ENCODE data around the gene ZG16B.
A peak's percentile ranks its signal among the peaks of the same experiment; 100 is the strongest.

The ZG16B gene

GRCh38 chr16:2841606-2842339 lies 11.7 kb downstream of the ZG16B start:
- H3K4me3 ChIP-seq (ENCODE audit: low read depth, low read length) = no peak overlapping the region
- in situ Hi-C loops (cut with HindIII; ENCODE audit: low sequenced_read_pairs) = no loop called here
- DNase-seq (ENCODE audit: low read depth, low spot score) = no peak
- no peak for TF ChIP-seq CTCF (IDR thresholded peaks at IDR 0.05; ENCODE audit: low read depth, low read length)

- DNase-seq (ENCODE audit: low read depth, low spot score) = peak; percentile 16
- H3K4me3 ChIP-seq (ENCODE audit: low read depth, low read length) = peak overlapping the region; percentile 14
- in situ Hi-C loops (cut with HindIII; ENCODE audit: low sequenced_read_pairs) = no loop called here
- peak; percentile 57 for TF ChIP-seq CTCF (IDR thresholded peaks at IDR 0.05; ENCODE audit: low read depth, low read length)
Measured at GRCh38 chr16:2842340-2843000, 12.4 kb downstream of the ZG16B start.

GRCh38 chr16:2843526-2843925 lies 13.4 kb downstream of the ZG16B start:
- DNase-seq (ENCODE audit: low read depth, low spot score) = no peak
- H3K4me3 ChIP-seq (ENCODE audit: low read depth, low read length) = no peak overlapping the region
- no peak for TF ChIP-seq CTCF (IDR thresholded peaks at IDR 0.05; ENCODE audit: low read depth, low read length)
- in situ Hi-C loops (cut with HindIII; ENCODE audit: low sequenced_read_pairs) = no loop called here

GRCh38 chr16:2845116-2845515 lies 15.0 kb downstream of the ZG16B start:
- no peak for TF ChIP-seq CTCF (IDR thresholded peaks at IDR 0.05; ENCODE audit: low read depth, low read length)
- in situ Hi-C loops (cut with HindIII; ENCODE audit: low sequenced_read_pairs) = no loop called here
- DNase-seq (ENCODE audit: low read depth, low spot score) = no peak
- no peak overlapping the region for H3K4me3 ChIP-seq (ENCODE audit: low read depth, low read length)

- H3K4me3 ChIP-seq (ENCODE audit: low read depth, low read length) = no peak overlapping the region
- in situ Hi-C loops (cut with HindIII; ENCODE audit: low sequenced_read_pairs) = no loop called here
- no peak for TF ChIP-seq CTCF (IDR thresholded peaks at IDR 0.05; ENCODE audit: low read depth, low read length)
- DNase-seq (ENCODE audit: low read depth, low spot score) = peak; percentile 32
Measured at GRCh38 chr16:2846511-2847310, 16.6 kb downstream of the ZG16B start.

GRCh38 chr16:2848933-2849725 lies 19.0 kb downstream of the ZG16B start:
- no peak for DNase-seq (ENCODE audit: low read depth, low spot score)
- no peak overlapping the region for H3K4me3 ChIP-seq (ENCODE audit: low read depth, low read length)
- TF ChIP-seq CTCF (IDR thresholded peaks at IDR 0.05; ENCODE audit: low read depth, low read length) = no peak
- in situ Hi-C loops (cut with HindIII; ENCODE audit: low sequenced_read_pairs) = no loop called here
